Erythroblast (primary cell): ENCODE data around the gene FYN.
A peak's percentile ranks its signal among the peaks of the same experiment; 100 is the strongest.

Source experiments
- DNase-seq, 2 experiments: peaks; one replicate each; lab custom pipeline; 2025; lab: John Stamatoyannopoulos, UW
- GATA1 ChIP-seq: IDR thresholded peaks from 2 replicates; pipeline ENCODE4 v1.6.1; 2011; ENCODE audit warnings: low read depth, mild to moderate bottlenecking, control low read depth, low read length, moderate library complexity
- POLR2A ChIP-seq: IDR thresholded peaks from 2 replicates; pipeline ENCODE4 v1.6.1; 2011; ENCODE audit warnings: mild to moderate bottlenecking, low read length

The FYN gene

DNA sequence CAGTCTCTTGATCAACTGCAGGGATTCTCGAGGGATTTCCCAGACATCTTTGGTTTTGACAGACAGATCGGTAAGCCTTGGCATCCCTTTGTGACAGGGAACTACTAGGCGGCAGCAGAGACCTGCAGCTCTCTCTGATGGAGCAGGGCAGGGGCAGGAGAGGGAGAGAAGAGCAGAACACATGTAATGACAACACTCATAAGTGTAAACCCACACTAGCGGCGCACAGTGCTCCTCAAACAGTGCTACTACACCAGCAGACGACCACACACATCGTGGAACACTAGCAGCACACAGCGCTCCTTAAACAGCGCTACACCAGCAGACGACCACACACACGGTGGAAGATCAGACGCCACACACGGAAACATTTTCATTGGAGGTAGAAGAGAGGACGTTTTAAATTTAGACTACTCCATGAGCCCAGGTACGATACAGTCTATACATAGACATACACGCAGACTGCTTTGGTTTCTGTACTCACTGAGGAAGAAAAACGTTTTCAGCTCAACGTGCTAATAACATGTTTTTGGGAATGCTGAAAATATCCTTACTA, 173.0 kb downstream of the FYN start:
- TF ChIP-seq GATA1 (no peak), POLR2A (no peak)
- no peak for DNase-seq

DNA sequence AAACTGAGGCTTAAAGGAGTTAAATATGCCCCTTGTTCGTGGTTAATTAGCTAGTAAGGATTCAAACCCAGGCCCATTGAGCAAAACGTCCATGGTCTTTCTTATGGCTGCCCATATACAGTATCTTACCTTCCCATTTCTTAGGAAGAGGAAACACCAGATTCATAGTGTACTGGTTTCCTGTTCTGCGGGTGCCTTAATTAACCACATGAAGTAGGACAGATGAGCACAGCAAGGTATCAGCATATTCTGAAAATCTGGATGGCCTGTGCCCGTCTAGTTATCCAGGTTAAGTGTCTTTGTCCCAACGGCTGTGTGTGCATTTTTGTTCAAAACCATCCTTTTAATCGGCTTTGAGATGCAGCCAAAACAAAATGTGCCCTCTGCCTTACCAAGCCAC, 174.1 kb downstream of the FYN start:
- no peak for TF ChIP-seq GATA1
- TF ChIP-seq POLR2A: no peak
- no peak for DNase-seq

DNA sequence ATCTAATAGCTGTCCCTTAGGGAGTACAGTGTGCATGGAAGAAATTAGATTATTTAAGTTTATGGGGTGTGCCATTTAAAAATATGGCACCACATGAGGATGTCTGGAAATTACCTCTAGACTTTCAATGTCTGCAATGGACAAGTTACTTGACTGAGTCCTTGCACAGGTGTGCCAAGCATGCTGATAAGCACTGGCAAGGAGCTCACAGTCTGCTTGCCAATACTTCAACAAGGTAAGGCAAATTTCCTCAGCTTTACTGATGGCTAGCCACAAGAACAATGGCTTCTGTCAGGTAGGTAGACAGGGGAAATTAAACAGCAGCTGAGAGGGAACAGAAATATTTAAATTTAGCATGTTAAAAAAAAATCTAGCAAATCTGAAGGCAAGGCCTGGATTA, 176.4 kb downstream of the FYN start:
- TF ChIP-seq POLR2A (no peak), GATA1 (no peak)

DNA sequence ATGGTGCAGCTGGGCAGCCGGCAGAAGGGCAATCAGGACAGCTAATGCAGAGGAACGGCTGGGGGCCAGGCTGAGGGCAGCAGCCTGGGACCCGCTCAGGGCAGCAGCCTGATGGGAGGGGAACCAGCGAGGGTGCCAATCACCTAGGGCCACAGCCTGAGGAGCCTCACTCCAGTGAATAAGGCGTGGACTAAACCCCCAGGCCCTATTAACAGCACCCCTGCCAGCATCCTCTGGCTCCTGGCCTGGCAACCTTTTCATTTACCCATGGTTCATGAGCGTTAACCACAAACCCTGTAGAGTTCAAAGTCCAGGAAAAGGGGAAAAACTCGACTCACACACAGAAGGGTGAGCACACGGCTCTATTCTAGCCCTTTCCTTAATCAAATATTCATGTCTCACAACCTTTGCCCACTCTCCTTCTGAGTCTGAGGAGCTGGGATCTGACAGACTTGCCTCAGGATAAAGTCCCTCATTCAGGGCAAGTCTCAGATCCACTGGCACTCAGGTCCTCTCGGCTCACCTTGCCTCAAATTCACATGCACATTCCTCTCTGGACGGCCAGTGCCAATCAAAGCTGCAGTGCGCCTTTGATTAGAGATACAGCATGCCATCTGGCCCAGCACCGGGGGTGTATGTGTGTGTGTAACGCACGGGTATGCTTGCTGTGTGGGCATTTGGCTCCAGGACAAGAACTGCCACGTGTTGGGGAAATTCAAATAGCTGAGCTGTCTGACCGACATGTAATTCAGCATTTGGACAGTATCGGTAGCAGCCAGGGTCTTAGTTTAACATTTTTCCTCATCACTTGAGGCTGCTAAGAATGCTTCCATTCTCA, 180.7 kb downstream of the FYN start:
- TF ChIP-seq POLR2A (no peak), GATA1 (no peak)
- no peak for DNase-seq

More for the DNA sequence above, 176.4 kb downstream of the FYN start:
- DNase-seq: no peak

DNA sequence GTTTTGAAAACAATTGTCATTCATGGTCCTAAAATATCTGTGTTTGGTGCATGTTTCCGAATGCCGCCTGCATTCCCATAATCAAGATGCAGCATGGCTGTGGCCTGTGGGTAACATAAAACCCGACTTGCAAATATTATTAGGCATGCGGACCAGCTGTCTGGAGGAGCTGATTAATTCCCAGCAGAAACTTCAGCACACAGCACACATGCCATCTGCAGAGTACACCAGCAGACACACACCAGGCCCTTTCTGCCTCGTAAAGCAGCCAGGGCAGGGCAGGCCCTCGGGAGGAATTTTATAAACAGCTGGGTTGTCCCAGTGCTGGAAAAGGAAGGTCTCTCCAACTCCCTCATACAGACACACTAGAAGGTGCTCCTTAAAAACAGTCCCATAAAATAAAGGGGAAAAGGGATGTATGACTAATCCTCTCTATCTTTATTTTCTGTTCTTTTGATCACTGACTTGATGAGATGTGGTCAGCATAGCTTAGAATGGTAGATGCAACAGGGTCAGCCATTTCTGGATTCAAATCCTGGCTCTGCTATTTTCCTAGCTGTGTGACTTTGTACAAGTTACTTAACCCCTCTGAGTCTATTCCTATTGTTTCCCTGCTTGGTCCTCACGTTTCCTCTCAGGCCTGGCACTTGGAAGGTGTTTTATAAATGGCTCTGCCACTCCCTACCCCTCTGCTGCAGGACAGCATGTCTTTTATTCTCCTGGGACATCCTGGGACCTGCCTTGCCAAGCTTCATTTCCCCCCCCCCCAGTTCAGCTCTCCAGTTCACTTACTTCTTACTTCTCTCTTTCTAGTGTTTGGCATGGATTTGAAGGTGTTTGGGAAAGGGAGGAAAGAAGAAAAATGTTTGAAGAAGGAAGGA, 181.7 kb downstream of the FYN start:
- DNase-seq: no peak
- TF ChIP-seq POLR2A (no peak), GATA1 (no peak)

DNA sequence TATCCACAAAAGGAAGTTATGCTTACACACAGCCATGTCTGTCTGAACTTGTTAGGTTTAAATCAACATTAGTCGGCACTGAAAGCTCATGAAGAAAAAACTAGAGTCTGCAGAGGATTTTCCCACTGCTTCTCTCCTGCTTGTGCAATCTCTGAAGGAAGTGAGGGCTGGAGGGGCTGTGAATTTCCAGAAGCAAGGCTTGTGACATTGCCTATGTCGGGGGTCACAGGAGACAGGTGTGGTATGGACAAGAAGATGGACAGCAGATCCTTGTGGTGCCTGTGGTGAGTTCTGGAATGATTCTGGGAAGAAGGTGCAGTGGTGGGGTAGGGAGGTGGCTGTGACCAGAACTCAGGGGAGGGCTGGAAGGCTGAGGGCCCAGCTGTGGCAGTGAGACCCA, 183.3 kb downstream of the FYN start:
- TF ChIP-seq GATA1: no peak
- no peak for TF ChIP-seq POLR2A
- no peak for DNase-seq

DNA sequence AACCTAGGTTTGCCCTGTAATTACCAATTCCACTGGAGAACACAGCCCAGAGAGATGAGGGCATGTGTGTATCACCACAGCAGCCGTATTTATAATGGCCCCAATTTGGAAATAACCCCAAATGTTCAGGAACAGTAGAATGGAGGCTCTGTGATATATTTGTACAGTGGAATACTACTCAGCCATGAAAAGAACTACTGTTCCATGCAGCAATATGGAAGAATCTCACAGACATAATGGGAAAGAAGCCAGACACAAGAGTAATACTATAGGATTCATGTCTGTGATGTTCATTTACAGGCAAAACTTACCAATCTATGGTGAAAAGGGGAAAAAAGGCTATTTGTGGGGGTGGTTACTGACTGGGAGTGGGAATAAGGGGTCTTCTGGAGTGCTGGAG, 183.8 kb downstream of the FYN start:
- TF ChIP-seq POLR2A: no peak
- no peak for DNase-seq

DNA sequence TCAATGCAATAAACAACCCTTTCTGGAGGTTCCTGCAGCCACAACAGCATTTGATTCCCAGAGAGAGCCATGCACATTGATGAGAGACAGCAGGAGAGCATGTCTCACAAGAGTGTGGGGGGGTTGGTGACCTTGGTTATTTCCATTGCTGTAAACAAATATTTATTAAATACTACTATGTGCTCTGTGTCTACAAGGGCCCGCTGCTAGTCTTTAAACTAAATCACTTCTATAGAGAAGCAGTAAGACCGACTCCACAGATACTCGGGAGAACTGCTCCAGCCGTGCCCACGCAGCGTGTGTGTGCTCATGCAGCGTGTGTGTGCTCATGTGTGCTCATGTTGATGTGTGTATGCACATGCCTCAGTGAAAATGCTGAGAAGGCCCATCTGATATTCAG, 184.9 kb downstream of the FYN start:
- TF ChIP-seq GATA1 (no peak), POLR2A (no peak)
- DNase-seq: no peak

DNA sequence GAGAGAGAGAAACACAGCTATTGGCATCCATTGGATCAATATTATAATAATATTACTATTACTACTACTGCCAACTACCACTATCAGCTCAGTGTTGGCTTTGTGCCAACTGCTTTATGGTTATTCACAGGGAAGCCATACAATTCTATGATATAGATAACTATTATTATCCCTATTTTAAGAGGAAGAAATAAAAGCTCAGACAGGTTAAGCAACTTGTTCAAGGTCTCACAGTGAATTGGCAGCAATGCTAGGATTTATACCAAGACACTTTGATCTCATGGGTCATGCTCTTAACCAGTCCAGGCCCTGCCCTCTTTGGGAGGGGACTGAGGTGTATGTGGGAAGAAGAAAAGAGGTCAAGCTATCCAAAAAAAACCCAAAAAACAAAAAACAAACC, 185.6 kb downstream of the FYN start:
- peak; percentile 29 to 54 for DNase-seq
- no peak for TF ChIP-seq GATA1
- no peak for TF ChIP-seq POLR2A

DNA sequence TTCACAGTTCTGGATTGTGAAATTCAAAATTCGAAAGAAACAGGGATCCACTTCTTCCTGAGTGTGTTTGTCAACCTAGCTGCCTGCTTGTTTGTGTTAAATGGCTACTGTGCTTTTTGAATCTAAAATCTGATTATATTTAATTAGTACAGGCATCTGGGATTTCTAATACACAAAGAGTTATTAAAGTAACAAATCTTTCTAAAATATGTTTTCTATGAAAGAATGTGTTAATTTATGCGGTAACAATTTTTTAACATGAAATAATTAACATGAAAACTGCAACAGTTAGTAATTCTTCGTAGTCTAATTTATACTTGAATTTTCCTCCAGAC, 186.4 kb downstream of the FYN start:
- DNase-seq: no peak
- TF ChIP-seq POLR2A: no peak
- no peak for TF ChIP-seq GATA1

DNA sequence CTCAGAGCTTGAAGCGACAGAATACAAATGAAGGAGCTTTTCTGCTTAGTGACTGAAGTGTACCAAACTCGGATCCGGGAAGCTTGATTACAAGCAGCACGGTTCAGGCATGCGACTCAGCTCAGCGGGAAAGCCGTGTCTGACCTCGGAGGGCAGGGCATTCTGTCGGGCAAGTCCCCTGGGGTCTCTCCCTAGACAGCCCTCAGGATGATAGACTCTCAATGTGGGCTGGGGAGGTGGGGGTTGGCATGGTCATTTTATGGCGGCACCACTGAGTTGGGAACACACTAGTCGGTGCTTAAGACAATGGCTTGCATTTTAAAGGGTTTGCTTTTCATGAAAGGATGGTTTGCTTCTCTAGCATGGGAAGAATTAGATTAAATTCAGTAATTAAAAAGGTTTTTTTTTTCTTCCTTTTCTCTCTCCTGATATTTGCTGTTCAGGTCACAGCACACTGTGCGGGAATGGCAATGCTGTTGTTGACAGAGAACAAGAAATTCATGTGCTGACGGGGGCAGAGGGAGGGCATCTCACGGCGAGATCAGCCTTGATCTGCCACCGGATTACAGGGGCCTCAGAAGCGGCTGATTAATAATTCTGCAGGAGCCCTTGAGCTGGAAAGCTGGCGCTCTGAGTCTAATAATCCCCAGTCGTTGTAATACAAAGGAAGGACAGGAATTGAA, 186.9 kb downstream of the FYN start:
- no peak for DNase-seq
- TF ChIP-seq GATA1 (no peak), POLR2A (no peak)

DNA sequence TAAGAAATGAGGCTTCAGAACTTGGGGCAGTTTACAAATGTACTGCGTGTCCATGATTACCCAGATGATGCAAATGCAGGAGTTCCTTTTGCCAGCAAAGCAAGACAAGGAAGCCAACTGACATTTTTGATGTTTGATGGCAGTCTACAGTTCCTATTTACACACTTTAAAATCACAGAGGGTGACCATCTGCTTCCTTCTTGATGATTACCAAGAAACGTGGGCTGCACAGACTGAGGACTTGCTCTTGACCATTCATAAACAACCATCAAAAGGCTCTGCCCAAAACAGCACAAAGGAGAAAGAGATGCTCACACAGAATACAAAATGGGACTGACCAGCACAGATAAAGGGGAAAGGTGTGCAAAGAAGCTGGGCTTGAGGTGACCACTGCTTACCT, 187.7 kb downstream of the FYN start:
- DNase-seq: no peak
- TF ChIP-seq POLR2A: no peak
- no peak for TF ChIP-seq GATA1

DNA sequence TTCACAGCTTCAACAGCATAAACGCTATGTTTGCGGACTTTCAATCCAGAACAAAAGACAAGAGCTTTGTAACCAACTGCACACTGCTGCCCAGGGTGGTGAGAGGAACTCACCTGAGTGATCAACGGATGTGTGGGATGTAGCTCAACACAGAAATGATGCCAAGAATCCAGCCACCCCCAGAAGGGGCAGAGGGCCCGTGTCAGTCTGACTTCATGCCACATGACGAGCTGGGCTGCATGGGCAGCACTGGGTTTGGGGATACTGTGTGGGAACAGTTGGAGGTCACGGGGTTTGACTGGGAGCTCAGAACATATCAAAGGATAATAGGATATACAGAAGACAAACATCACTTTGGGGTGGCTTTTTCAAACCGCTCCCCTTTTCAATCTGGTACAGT, 188.2 kb downstream of the FYN start:
- no peak for DNase-seq
- TF ChIP-seq GATA1 (no peak), POLR2A (no peak)
